SK-N-SH treated with all-trans-retinoic acid at 6 μM for 48 hours (cell line): Measurements from ENCODE around the gene PPL.

ENCODE experiments used
- ARNTL ChIP-seq: fragments of 450-650 bp; formaldehyde crosslinking; IDR thresholded peaks from 2 replicates; pipeline ENCODE4 v1.5.0; 2020; ENCODE audit warnings: low read depth, mild to moderate bottlenecking, moderate library complexity, borderline replicate concordance
- BACH2 ChIP-seq: fragments of 250-450 bp; sonication (Bioruptor Pico); IDR thresholded peaks from 2 replicates; pipeline ENCODE4 v1.9.0; 2021; ENCODE audit warnings: mild to moderate bottlenecking, borderline replicate concordance
- CREB5 ChIP-seq: fragments of 250-450 bp; sonication (Bioruptor Pico); IDR thresholded peaks from 2 replicates; pipeline ENCODE4 v1.5.1; 2020; ENCODE audit warnings: low read depth, mild to moderate bottlenecking, moderate library complexity
- CSDC2 ChIP-seq: fragments of 250-450 bp; sonication (Bioruptor Pico); IDR thresholded peaks from 2 replicates; pipeline ENCODE4 v1.5.0; 2020; ENCODE audit warnings: mild to moderate bottlenecking, moderate library complexity
- ESRRG ChIP-seq: fragments of 250-450 bp; sonication (Bioruptor Pico); IDR thresholded peaks from 2 replicates; pipeline ENCODE4 v1.6.1; 2021; ENCODE audit warnings: mild to moderate bottlenecking
- RARB ChIP-seq: fragments of 250-450 bp; sonication (Bioruptor Pico); IDR thresholded peaks from 2 replicates; pipeline ENCODE4 v1.8.0; 2021; ENCODE audit warnings: mild to moderate bottlenecking, moderate library complexity
- ZC3H10 ChIP-seq: fragments of 250-450 bp; sonication (Bioruptor Pico); IDR thresholded peaks from 2 replicates; pipeline ENCODE4 v1.5.1; 2021; ENCODE audit warnings: mild to moderate bottlenecking, moderate library complexity
- ZFP3 ChIP-seq: fragments of 250-450 bp; sonication (Bioruptor Pico); IDR thresholded peaks from 2 replicates; pipeline ENCODE4 v1.5.0; 2020; ENCODE audit warnings: mild to moderate bottlenecking, moderate library complexity
- ZFP30 ChIP-seq: fragments of 450-650 bp; formaldehyde crosslinking; IDR thresholded peaks from 2 replicates; pipeline ENCODE4 v1.5.0; 2022; ENCODE audit warnings: mild to moderate bottlenecking, moderate library complexity
- ZNF565 ChIP-seq: fragments of 450-650 bp; formaldehyde crosslinking; conservative IDR thresholded peaks from 2 replicates; pipeline ENCODE4 v1.5.0; 2020; ENCODE audit warnings: low read depth, mild to moderate bottlenecking, moderate library complexity
- ZNF8 ChIP-seq: fragments of 450-650 bp; formaldehyde crosslinking; IDR thresholded peaks from 2 replicates; pipeline ENCODE4 v1.5.0; 2020; ENCODE audit warnings: mild to moderate bottlenecking, moderate library complexity
- TF ChIP-seq, protein P1 (sequence below): fragments of 250-450 bp; sonication (Bioruptor Pico); IDR thresholded peaks from 2 replicates; pipeline ENCODE4 v1.8.0; 2020; ENCODE audit warnings: mild to moderate bottlenecking, moderate library complexity, borderline replicate concordance
- TF ChIP-seq, protein P2 (sequence below): fragments of 250-450 bp; sonication (Bioruptor Pico); IDR thresholded peaks from 2 replicates; pipeline ENCODE4 v1.5.1; 2021; ENCODE audit warnings: mild to moderate bottlenecking, moderate library complexity

GRCh38 chr16:4910828-4911227 lies 26.1 kb downstream of the PPL start:
- TF ChIP-seq ZNF565 (CRISPR knock-in tag) (no peak), CSDC2 (CRISPR knock-in tag) (no peak), BACH2 (CRISPR knock-in tag) (no peak), RARB (no peak), ZC3H10 (CRISPR knock-in tag) (no peak), CREB5 (no peak), ZFP30 (no peak), ZFP3 (CRISPR knock-in tag) (no peak), ESRRG (CRISPR knock-in tag) (no peak), ZNF8 (no peak), ARNTL (CRISPR knock-in tag) (no peak)
- TF ChIP-seq, protein P1, sequence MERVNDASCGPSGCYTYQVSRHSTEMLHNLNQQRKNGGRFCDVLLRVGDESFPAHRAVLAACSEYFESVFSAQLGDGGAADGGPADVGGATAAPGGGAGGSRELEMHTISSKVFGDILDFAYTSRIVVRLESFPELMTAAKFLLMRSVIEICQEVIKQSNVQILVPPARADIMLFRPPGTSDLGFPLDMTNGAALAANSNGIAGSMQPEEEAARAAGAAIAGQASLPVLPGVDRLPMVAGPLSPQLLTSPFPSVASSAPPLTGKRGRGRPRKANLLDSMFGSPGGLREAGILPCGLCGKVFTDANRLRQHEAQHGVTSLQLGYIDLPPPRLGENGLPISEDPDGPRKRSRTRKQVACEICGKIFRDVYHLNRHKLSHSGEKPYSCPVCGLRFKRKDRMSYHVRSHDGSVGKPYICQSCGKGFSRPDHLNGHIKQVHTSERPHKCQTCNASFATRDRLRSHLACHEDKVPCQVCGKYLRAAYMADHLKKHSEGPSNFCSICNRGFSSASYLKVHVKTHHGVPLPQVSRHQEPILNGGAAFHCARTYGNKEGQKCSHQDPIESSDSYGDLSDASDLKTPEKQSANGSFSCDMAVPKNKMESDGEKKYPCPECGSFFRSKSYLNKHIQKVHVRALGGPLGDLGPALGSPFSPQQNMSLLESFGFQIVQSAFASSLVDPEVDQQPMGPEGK (CRISPR knock-in tag): no peak
- TF ChIP-seq, protein P2, sequence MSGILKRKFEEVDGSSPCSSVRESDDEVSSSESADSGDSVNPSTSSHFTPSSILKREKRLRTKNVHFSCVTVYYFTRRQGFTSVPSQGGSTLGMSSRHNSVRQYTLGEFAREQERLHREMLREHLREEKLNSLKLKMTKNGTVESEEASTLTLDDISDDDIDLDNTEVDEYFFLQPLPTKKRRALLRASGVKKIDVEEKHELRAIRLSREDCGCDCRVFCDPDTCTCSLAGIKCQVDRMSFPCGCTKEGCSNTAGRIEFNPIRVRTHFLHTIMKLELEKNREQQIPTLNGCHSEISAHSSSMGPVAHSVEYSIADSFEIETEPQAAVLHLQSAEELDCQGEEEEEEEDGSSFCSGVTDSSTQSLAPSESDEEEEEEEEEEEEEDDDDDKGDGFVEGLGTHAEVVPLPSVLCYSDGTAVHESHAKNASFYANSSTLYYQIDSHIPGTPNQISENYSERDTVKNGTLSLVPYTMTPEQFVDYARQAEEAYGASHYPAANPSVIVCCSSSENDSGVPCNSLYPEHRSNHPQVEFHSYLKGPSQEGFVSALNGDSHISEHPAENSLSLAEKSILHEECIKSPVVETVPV (CRISPR knock-in tag): no peak
